ENCODE results near the gene MPI.
"Not testable (repeated sequence)": the region's sequence is repeated elsewhere in the genome, so short reads cannot be mapped to it uniquely, and the experiment has no call there.

DNA sequence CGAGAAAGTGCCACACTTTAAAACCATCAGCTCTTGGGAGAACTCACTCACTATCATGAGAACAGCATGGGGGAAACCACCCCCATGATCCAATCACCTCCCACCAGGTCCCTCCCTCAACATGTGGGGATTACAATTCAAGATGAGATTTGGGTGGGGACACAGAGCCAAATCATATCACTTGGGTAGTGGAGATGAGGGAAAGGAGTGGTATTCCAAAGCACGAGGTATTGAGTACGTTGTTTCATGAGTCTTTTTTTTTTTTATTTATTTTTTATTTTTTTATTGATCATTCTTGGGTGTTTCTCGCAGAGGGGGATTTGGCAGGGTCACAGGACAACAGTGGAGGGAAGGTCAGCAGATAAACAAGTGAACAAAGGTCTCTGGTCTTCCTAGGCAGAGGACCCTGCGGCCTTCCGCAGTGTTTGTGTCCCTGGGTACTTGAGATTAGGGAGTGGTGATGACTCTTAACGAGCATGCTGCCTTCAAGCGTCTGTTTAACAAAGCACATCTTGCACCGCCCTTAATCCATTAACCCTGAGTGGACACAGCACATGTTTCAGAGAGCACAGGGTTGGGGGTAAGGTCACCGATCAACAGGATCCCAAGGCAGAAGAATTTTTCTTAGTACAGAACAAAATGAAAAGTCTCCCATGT, 2.2 kb upstream of the MPI start:
- not testable (repeated sequence) for TF ChIP-seq CTCF (IDR thresholded peaks at IDR 0.05); POLR2AphosphoS5 (IDR thresholded peaks at IDR 0.05); POLR2A (IDR thresholded peaks at IDR 0.05); EP300 (IDR thresholded peaks at IDR 0.05; ENCODE audit: low read depth)

Data from transverse colon (tissue), 4 donors.